Neural progenitor cell (in vitro differentiated cells): ENCODE measurements around the gene NBAS.
"Not testable (repeated sequence)": the region's sequence is repeated elsewhere in the genome, so short reads cannot be mapped to it uniquely, and the experiment has no call there.

Source experiments
- EZH2 ChIP-seq: fragments of 200-600 bp; sonication (generic); IDR thresholded peaks from 2 replicates; pipeline ENCODE4 v1.6.1; 2017; ENCODE audit warnings: antibody characterized with exemption, mild to moderate bottlenecking, moderate library complexity
- TF ChIP-seq, protein P1 (sequence below): fragments of 200-600 bp; sonication (generic); IDR thresholded peaks from 2 replicates; pipeline ENCODE4 v1.5.1; 2017; ENCODE audit warnings: antibody characterized with exemption, mild to moderate bottlenecking

DNA sequence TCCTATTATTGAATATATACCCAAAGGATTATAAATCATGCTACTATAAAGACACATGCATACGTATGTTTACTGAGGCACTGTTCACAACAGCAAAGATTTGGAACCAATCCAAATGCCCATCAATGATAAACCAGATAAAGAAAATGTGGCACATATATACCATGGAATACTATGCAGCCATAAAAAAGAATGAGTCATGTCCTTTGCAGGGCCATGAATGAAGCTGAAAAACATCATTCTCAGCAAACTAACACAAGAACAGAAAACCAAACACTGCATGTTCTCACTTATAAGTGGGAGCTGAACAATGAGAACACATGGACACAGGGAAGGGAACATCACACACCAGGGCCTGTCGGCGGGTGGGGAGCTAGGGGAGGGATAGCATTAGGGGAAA lies 310.2 kb downstream of the NBAS start:
- TF ChIP-seq, protein P1, sequence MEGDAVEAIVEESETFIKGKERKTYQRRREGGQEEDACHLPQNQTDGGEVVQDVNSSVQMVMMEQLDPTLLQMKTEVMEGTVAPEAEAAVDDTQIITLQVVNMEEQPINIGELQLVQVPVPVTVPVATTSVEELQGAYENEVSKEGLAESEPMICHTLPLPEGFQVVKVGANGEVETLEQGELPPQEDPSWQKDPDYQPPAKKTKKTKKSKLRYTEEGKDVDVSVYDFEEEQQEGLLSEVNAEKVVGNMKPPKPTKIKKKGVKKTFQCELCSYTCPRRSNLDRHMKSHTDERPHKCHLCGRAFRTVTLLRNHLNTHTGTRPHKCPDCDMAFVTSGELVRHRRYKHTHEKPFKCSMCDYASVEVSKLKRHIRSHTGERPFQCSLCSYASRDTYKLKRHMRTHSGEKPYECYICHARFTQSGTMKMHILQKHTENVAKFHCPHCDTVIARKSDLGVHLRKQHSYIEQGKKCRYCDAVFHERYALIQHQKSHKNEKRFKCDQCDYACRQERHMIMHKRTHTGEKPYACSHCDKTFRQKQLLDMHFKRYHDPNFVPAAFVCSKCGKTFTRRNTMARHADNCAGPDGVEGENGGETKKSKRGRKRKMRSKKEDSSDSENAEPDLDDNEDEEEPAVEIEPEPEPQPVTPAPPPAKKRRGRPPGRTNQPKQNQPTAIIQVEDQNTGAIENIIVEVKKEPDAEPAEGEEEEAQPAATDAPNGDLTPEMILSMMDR, result not testable (repeated sequence)
- TF ChIP-seq EZH2, result not testable (repeated sequence)
